ENCODE results near the gene KLHL29. TPM values are rescaled to one million over a fixed set of nuclear protein-coding genes. Genes with fewer than 3 reads are reported as not detected.

The KLHL29 gene
- total RNA-seq, 1 experiment from 2014 or later = 3.4 TPM

DNA sequence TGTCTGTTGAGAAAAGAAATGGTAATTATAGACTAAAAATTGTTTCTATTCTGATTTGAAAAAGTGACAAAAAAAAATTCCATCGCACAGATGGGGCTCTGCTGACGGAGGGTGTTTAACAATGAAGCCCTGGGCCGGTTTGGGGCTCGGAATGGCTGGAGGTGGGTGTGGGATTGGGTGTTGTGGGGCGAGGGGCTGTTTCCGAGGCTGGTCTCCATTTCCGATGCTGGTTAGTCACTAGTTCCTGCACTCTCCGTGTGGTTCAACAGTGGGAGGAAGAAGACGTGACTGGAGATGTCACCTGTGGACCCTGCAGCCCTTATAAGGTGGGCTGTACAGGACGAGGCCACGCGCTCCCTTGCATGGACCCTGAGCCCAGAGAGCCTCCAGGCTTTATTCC lies 143.2 kb downstream of the KLHL29 start:
- H3K79me2 ChIP-seq (ENCODE audit: low read depth) = no peaks in the 10 kb centered on the region
- ChIA-PET POLR2A (ENCODE audit: unreplicated experiment) (no interaction called here), CTCF (no interaction called here)
- TF ChIP-seq, protein P1, sequence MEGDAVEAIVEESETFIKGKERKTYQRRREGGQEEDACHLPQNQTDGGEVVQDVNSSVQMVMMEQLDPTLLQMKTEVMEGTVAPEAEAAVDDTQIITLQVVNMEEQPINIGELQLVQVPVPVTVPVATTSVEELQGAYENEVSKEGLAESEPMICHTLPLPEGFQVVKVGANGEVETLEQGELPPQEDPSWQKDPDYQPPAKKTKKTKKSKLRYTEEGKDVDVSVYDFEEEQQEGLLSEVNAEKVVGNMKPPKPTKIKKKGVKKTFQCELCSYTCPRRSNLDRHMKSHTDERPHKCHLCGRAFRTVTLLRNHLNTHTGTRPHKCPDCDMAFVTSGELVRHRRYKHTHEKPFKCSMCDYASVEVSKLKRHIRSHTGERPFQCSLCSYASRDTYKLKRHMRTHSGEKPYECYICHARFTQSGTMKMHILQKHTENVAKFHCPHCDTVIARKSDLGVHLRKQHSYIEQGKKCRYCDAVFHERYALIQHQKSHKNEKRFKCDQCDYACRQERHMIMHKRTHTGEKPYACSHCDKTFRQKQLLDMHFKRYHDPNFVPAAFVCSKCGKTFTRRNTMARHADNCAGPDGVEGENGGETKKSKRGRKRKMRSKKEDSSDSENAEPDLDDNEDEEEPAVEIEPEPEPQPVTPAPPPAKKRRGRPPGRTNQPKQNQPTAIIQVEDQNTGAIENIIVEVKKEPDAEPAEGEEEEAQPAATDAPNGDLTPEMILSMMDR (conservative IDR thresholded peaks at IDR 0.05) = no peak
- TF ChIP-seq EZH2 (IDR thresholded peaks at IDR 0.05; ENCODE audit: low read depth) = no peak
- H3K27me3 ChIP-seq (ENCODE audit: insufficient read depth, low read depth) = no peaks in the 10 kb centered on the region
- H3K9me3 ChIP-seq (ENCODE audit: insufficient read depth, low read depth) = no peaks in the 10 kb centered on the region
- H2AFZ ChIP-seq = no peak overlapping the region
- H3F3A ChIP-seq (ENCODE audit: insufficient read depth, low read depth) = no peaks in the 10 kb centered on the region
- H3K36me3 ChIP-seq (ENCODE audit: low read depth) = no peaks in the 10 kb centered on the region
- H3K4me3 ChIP-seq = no peak overlapping the region
- H3K4me1 ChIP-seq (replicated peaks; ENCODE audit: insufficient read depth) = no peaks in the 10 kb centered on the region
- no peak overlapping the region for H3K27ac ChIP-seq
- no peaks in the 10 kb centered on the region for H4K20me1 ChIP-seq (ENCODE audit: insufficient read depth)
- no peak for DNase-seq
- H3K9me2 ChIP-seq (ENCODE audit: insufficient read depth) = no peaks in the 10 kb centered on the region
- no peak overlapping the region for H3K4me2 ChIP-seq
- BruUV-seq (replicated peaks) = no TSS peak
- intact Hi-C loops (cut with micrococcal nuclease; ENCODE audit: unreplicated experiment) = no loop called here

DNA sequence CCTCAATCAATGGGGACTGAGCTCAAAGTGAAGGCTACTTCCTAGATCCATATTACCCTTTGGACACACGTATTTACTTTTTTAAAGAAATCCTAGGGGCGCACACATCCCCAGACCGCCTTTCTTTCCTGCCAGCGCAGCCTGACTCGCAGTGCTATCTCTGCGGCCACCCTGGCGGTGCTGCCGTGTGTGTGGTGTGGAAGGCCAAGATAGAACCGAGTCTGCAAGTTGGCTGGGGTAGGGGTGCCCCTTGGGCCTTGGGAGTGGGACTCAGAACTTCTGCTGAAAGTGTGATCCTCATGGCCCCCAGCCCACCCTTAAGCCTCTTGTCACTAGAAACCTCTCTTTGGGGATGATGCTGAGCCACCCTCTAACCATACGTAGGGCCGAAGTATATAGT lies 143.7 kb downstream of the KLHL29 start:
- no peaks in the 10 kb centered on the region for H3K36me3 ChIP-seq (ENCODE audit: low read depth)
- no peaks in the 10 kb centered on the region for H3K4me1 ChIP-seq (replicated peaks; ENCODE audit: insufficient read depth)
- no peaks in the 10 kb centered on the region for H4K20me1 ChIP-seq (ENCODE audit: insufficient read depth)
- H3K79me2 ChIP-seq (ENCODE audit: low read depth) = no peaks in the 10 kb centered on the region
- H3K27me3 ChIP-seq (ENCODE audit: insufficient read depth, low read depth) = no peaks in the 10 kb centered on the region
- TF ChIP-seq EZH2 (IDR thresholded peaks at IDR 0.05; ENCODE audit: low read depth) = no peak
- TF ChIP-seq, protein P1 (conservative IDR thresholded peaks at IDR 0.05) = no peak
- DNase-seq = no peak
- H3K9me3 ChIP-seq (ENCODE audit: insufficient read depth, low read depth) = no peaks in the 10 kb centered on the region
- no peak overlapping the region for H2AFZ ChIP-seq
- ChIA-PET POLR2A (ENCODE audit: unreplicated experiment) (no interaction called here), CTCF (no interaction called here)
- H3F3A ChIP-seq (ENCODE audit: insufficient read depth, low read depth) = no peaks in the 10 kb centered on the region
- BruUV-seq (replicated peaks) = no TSS peak
- no peak overlapping the region for H3K27ac ChIP-seq
- no peak overlapping the region for H3K4me2 ChIP-seq
- no peak overlapping the region for H3K4me3 ChIP-seq
- H3K9me2 ChIP-seq (ENCODE audit: insufficient read depth) = no peaks in the 10 kb centered on the region
- intact Hi-C loops (cut with micrococcal nuclease; ENCODE audit: unreplicated experiment) = no loop called here

DNA sequence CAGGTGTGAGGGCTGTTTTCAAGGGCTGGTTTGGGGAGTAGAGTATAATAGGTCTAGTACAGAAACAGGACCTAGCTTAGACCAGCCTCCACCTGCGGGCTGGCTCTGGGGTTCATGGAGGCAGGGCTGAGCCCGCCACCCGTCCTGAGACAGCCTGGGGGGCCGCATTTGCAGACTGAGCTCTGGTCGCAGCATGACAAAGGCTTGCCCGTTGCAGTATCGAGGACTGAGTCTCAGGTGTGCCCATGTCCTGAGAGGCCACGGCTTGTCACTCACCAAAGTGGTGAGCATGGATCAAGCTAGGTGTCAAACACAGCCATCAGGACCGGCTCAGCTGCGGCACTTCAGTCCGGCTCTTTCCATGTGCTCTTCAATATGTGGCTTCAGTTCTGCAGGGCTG lies 144.7 kb downstream of the KLHL29 start:
- TF ChIP-seq, protein P1 (conservative IDR thresholded peaks at IDR 0.05) = no peak
- no peak for TF ChIP-seq EZH2 (IDR thresholded peaks at IDR 0.05; ENCODE audit: low read depth)
- Histone ChIP-seq H3K4me1 (replicated peaks; ENCODE audit: insufficient read depth) (no peaks in the 10 kb centered on the region), H4K20me1 (ENCODE audit: insufficient read depth) (no peaks in the 10 kb centered on the region), H3K9me3 (ENCODE audit: insufficient read depth, low read depth) (no peaks in the 10 kb centered on the region), H2AFZ (no peak overlapping the region), H3K9me2 (ENCODE audit: insufficient read depth) (no peaks in the 10 kb centered on the region), H3K79me2 (ENCODE audit: low read depth) (no peaks in the 10 kb centered on the region), H3K36me3 (ENCODE audit: low read depth) (no peaks in the 10 kb centered on the region), H3K27me3 (ENCODE audit: insufficient read depth, low read depth) (no peaks in the 10 kb centered on the region), H3K4me2 (no peak overlapping the region), H3K27ac (no peak overlapping the region), H3K4me3 (no peak overlapping the region), H3F3A (ENCODE audit: insufficient read depth, low read depth) (no peaks in the 10 kb centered on the region)
- no TSS peak for BruUV-seq (replicated peaks)
- intact Hi-C loops (cut with micrococcal nuclease; ENCODE audit: unreplicated experiment) = no loop called here
- ChIA-PET CTCF (interaction anchor here (0.7 kb wide), 1 partner anchor 178 kb away, joined by 3 read pairs; no protein-coding TSS in a partner anchor), POLR2A (ENCODE audit: unreplicated experiment) (no interaction called here)
- DNase-seq = no peak
